H1 (cell line): ENCODE data around the gene TXNIP. TPM values are rescaled to one million over a fixed set of nuclear protein-coding genes. Genes with fewer than 3 reads are reported as not detected.

Experiments used
- CHD7 ChIP-seq: fragments of 300-600 bp; sonication (generic); IDR thresholded peaks from 2 replicates; pipeline ENCODE4 v1.7.1; 2012; ENCODE audit warnings: low read length, moderate library complexity, mild to moderate bottlenecking, inconsistent platforms; ENCODE audit not compliant: insufficient replicate concordance
- FOSL1 ChIP-seq: IDR thresholded peaks from 2 replicates; pipeline ENCODE4 v1.6.1; 2011; ENCODE audit warnings: mild to moderate bottlenecking, low read depth, low read length, moderate library complexity; ENCODE audit not compliant: insufficient read depth
- POLR2A ChIP-seq, 2 experiments: IDR thresholded peaks; 1 replicate in 1 of 2; 2 replicates in 1 of 2; pipeline ENCODE4 v1.6.1; 2011; ENCODE audit warnings: low read depth in 2 of 2, low read length in 2 of 2, mild to moderate bottlenecking in 2 of 2; ENCODE audit errors: control extremely low read depth in 1 of 2
- RBBP5 ChIP-seq: IDR thresholded peaks from 2 replicates; pipeline ENCODE4 v1.7.1; 2012; ENCODE audit warnings: low read depth, mild to moderate bottlenecking, inconsistent platforms, low read length, moderate library complexity, borderline replicate concordance
- RXRA ChIP-seq: IDR thresholded peaks from 2 replicates; pipeline ENCODE4 v1.6.1; 2011; ENCODE audit warnings: low read depth, mild to moderate bottlenecking, low read length, moderate library complexity; ENCODE audit not compliant: insufficient read depth
- SIN3A ChIP-seq, 2 experiments: IDR thresholded peaks in 1 of 2; conservative IDR thresholded peaks in 1 of 2; 2 replicates each; pipeline ENCODE4 v1.6.1; 2011 to 2012; ENCODE audit warnings: low read length in 2 of 2, improper control_type of control experiment in 1 of 2, low read depth in 1 of 2, mild to moderate bottlenecking in 1 of 2
- SP4 ChIP-seq: IDR thresholded peaks from 2 replicates; pipeline ENCODE4 v1.6.1; 2012; ENCODE audit warnings: low read length, inconsistent platforms
- polyA plus RNA-seq, 7 experiments: library from polyadenylated mRNA; depleted of rRNA in 3 of 7; stranded (reverse) in 5 of 7; unstranded in 2 of 7; fragments of >200 nt in 5 of 7; fragments of 200-250 nt in 2 of 7; gene quantifications; 1 replicate in 5 of 7; 2 replicates in 1 of 7; 4 replicates in 1 of 7; pipeline versions ENCODE4 v1.2.1 to v1.2.3, GENCODE V29; 2011 to 2013; ENCODE audit warnings: missing spikeins in 2 of 7, mixed read lengths in 2 of 7
- total RNA-seq: library from RNA; stranded (reverse); fragmentation: NEBNext Ultra II Directional; extraction: Animal tissue kit (Norgen Biotek cat#: 25700); gene quantifications from 2 replicates; pipeline ENCODE4 v1.2.1, GENCODE V29; 2021

TXNIP gene
- total and polyA plus RNA-seq, 2 of the 8 experiments (the other 6 are each of a cell fraction or from before 2014, with no cell fraction given): 12.3 to 56.8 TPM

- TF ChIP-seq CHD7 (no peak), RBBP5 (no peak), FOSL1 (no peak), SIN3A (conservative IDR thresholded peaks at IDR 0.05 in 1 of 2, IDR thresholded peaks at IDR 0.05 in 1 of 2; ENCODE audit: low read depth in 1 of 2, low read length in 2 of 2) (no peak), SP4 (no peak), POLR2A (IDR thresholded peaks at IDR 0.05; ENCODE audit: control extremely low read depth in 1 of 2, low read depth in 2 of 2, low read length in 2 of 2) (no peak), RXRA (no peak)
These were observed 19.4 kb downstream of the TXNIP start (continued) for GRCh38 chr1:145977016-145977415.
